Stimulated activated CD8-positive, alpha-beta memory T cell treated with anti-CD3 and anti-CD28 coated beads, Interleukin-4, amount 100 ng/mL, for 24 hours (primary cell): ENCODE measurements around the gene ZNF184.
A peak's percentile ranks its signal among the peaks of the same experiment; 100 is the strongest.

Source experiments
- DNase-seq: peaks from one replicate; pipeline ENCODE4 v3.0.0-alpha.2; 2020; ENCODE audit warnings: low read depth

The ZNF184 gene

DNA sequence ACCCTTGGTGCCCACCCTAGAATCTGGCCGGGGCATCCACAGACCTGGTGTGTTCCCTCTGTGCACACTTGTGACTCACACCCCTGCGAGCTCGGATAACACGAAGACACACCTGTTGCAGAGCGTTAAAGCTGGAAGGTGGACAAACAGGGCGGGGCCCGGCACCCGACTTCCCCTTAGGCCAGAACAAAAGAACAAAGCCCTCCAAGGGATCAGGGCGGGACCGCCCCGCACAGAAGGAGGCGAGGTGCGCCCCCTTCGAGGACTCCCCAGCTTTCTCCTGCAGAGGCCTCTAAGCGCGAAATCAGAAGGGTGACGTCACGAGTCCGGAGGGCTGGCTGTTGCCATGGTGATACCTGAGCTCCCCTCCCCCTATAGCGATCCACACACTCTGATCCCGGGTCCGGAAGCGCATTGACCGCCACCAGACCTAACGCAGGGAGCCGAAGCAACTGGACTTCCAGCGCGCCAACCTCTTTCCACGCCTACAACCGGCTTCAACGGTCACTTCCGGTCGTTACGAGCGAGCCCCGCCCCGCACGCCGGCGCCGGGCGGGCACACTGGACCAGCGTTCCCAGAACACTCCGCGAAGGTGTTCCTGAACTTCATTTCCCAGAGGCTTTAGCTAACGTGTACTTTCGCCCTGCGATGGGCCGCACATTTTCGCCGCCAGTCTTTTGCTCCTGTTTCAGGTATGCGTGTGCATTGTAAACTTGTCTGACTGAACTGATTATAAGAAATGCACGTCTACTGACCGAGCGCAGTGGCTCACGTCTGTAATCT, at the start of gene ZNF184:
Gene ZNF184, minus strand, starts transcription at position 489 of the 784 bp plus-strand sequence. CDS start 811 bp downstream, outside the sequence.
- DNase-seq = peak; percentile 81

DNA sequence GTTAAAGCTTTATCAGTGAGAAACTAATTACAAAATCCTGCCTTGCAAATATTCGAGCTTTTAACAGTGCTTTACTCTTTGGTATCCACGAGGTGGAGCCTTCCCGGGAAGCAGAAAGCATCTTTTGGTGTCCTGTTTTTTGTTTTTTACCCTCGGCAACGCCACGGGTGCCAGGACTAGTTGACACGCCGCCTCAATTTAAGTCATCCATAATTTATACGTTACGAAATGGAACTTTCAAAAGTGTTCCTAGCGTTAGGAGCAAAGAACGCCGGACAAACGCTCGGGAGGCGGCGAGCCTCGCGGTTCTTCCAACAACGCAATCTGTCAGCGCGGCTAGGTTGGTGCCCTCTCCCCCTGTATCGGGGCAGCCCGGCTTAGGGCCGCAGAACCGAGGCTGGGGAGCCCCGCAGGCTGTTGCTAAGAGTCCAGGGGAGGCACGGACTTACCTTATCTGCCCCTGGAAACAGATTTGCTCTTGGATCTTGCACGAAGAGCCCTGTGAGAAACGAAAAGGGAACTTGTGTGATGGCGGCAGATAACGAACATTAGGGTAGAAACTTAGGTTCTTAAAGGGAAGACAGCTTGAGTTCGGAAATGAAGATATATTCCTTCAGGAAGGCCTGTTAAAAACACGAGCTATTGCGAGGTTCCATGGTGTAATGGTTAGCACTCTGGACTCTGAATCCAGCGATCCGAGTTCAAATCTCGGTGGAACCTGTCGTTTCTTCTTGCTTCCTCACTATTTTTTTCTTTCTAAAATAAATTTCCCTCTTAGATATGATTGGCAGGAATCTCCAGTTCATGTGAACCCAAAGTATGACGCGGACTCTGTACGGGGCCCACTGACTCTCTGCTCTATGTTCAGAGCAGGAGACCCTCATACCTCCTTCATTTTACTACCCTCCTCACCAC, 46.2 kb upstream of the ZNF184 start:
- peak; percentile 36 for DNase-seq

DNA sequence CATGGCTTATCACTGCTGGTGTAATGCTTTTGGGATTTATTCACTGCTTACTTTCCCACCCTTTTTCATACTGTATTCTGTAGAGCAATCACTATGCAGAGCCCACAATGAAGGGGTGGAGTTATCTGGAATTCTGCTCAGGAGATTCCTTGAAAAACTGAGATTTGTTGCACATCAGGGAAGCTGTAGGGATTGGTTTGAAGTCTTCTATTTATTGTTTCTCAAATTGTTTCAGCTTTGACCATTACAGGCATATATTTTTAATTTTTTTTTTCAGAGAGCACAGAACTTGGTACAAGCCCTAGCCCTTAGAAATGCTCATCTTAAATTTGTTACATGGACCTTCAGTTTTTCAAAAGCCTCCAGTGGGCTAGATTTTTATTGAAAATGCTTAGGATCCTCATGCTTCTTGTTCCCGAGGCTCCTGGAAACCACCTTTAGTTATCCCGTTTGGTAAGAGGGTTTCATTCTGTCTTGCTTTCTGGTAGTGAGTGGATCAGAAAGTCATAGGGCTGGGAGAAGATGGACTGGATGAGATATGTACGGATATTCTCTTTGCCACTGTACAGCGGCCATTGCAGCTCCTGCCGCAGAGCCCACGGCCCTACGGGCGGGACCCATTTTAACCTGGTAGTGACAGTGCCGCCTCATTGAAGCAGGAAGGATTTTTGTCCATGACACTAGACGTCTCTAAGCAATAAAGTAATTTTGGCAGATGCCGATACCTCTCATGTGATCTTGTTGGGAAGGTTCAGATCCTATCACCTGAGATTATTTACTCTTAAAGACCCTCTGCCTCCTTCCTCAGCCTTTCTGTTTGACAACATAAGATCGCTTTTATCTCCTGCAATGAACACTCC, 45.3 kb upstream of the ZNF184 start:
- no peak for DNase-seq

DNA sequence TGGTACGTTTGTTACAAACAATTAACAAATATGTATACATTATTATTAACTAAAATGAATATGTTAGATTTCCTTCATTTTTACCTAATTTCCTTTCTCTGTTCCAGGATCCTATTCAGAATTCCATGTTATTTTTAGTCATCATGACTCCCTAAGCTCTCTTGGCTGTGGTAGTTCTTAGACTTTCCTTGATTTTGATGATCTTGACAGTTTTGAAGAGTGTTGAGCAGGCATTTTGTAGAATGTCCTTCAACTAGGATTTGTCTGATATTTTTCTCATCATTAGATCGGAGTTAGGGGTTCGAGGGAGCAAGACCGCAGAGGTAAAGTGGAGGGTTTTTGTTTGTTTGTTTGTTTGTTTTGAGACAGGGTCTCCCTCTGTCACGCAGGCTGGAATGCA, 44.3 kb upstream of the ZNF184 start:
- no peak for DNase-seq

DNA sequence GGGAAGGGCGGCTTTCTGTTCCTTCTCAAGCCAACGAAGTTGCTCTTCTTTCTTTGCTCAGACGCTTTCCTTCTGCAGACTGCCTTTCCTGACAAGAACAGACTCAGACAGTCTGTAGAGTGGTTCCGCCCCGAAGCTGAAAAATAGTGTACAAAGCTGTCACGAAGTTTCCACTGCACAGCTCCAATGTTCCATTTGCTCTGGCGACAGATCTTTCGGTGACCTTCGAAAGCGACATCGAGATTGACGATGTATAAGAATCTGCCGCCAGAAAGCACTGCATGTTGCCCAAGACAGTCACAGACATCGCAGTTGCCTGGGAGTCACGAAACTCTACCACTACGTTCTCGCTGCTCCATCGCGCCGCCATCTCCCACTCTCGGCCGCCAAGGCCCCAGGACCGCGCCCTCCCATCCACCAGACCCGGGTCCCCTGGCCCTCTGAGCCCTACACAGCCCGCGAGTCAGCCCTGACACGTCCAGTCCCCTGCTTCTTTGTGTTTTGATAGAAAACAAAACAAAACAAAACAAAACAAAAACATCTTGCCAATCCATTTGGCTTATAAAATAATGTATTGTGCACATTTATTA, 42.1 kb upstream of the ZNF184 start:
- DNase-seq = no peak

DNA sequence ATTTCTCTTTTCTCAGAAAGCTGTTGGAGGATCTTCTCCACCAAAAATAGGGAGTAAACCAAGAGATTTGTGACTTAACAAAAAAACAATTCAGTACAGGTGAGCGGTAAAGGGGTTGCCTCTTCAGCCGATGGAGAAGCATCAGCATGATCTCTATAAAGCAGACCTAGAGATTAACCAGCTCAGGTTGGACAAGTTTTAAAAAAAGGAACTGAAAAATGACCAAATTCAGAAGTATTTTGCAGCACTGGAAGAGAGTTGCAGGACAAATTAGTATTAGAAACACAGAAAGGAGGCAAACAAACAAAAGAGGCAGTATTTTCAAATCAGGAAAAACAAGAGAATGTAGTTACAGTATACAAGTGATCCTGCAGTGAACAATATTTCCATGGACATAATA, 39.6 kb upstream of the ZNF184 start:
- no peak for DNase-seq

DNA sequence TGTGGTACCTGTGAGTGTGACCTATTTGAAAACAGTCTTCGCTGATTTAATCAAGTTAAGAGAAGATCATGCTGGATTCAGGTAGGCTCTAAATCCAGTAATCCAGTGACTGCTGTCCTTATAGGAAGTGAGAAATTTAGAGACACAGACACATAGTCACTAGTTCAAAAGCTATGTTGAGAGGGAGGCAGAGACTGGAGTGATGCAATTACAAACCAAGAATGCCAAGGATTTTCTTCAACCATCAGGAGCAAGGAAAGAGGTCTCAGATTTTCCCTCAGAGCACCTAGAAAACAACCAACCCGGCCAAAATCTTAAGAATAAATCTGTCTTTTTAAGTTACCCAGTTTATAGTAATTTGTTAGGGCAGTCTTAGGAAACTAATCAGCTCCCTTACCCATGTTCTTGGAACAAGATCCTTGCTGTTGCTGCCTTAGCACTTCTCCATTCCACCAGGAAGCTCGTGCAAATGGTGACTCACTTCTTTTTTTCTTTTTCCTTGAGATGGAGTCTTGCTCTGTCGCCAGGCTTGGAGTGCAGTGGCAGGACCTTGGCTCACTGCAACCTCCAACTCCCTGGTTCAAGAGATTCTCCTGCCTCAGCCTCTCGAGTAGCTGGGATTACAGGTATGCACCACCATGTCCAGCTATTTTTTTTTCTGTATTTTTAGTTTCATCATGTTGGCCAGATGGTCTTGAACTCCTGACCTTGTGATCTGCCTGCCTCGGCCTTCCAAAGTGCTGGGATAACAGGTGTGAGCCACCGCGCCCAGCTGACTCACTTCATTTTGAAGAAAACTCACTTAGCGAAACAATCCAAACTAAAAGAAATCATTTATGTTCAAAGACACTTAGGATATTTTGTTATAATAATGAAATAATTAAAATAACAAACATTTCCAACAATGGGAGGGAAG, 34.4 kb upstream of the ZNF184 start:
- no peak for DNase-seq

DNA sequence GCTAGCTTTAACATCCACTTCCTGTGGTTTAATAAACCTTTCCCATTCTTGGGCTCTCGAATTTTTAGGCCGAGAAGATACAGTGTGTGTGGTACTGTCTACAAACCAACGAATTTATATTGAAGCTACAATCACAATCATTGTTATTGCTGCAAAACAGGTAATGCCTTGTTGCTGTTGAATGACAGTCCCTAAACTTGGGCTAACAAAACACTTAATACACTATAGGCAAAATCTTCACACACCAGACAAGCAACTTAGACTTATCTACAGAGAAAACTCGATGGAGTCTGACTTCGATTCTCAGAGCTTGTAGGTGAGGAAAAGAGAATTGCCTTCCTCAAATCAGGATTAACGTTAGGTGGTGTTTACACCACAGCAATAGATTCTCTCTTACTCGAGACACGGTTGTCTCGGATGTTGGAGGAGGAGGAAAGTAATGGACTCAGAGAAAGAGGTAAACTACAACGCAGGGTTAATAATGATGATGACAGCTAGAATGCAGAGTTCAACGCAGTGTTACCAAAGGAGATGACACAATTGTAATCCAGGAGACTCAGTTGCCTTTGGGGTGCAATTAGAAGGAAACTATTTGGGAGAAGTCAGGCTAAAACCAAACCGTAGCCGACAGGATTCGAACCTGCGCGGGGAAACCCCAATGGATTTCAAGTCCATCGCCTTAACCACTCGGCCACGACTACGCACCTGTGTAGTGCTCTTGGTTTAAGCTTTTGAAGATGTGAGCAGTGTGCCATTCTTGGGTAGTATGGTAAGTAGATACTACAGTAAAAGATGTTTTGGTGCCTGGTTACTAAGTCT, 32.5 kb upstream of the ZNF184 start:
- DNase-seq = no peak

DNA sequence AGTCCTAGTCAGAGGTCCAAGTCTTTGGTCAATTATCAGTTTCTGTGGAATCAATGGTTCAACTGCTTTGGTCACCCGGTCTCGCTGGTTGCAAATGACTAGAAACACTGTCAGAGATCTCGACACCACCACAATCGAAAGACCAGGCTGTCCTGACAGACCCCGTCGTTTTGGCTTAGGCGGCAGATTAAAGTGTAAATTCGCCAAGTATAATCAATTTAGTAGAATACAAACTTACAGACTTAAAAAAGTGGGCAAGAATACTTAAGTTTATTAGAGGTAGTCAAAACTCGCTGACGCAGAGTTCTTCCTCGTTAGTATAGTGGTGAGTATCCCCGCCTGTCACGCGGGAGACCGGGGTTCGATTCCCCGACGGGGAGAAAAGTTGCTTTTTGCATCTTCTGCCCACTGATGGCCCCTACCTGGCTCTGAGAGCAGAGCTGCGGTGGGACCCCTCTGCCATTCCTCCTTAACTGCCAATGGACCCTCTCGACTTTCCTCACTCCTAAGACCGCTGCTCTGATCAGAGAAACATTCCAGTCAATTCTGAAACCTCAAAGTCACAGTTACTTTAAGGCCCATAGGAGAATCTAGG, 30.6 kb upstream of the ZNF184 start:
- DNase-seq = peak; percentile 73

DNA sequence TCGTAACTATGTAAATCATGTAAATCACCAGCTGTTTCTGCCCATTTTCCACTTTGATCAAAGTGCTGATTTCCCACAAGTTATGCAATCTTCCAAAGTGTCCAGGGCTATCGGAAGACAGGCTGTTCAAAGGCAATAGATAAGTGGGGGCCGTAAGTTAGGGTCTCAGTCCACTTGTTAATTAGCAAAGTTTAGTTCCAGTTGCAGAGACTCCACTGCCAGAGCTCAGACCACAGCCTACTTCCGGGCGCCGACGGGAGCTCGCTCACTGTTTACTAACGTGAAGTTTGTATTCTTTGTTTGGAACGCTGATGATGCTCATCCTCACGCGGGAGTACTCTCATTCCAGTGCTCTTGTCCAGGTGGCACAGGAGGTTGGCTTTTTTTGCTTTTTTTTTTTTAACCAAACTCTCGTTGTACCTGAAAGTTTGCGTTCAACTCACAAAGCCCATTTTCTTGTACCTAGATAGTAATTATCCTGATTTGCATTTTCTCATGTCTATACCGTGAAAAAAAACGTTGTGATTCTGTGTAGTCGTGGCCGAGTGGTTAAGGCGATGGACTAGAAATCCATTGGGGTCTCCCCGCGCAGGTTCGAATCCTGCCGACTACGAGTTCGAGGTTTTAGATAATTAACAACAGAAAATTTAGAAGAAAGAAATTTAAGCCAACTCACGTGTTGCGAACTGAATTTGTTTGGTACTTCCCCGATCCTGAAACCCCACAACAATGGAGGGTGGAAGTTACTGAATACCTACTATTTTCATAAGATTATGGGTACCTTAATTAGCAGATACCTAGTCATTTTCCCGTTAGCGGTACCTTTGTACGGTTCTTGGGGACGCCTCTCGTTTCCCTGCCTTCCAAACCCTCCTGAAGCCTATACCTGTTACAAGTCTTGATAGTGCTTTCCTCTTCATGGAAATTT, 29.9 kb upstream of the ZNF184 start:
- DNase-seq = peak; percentile 69

DNA sequence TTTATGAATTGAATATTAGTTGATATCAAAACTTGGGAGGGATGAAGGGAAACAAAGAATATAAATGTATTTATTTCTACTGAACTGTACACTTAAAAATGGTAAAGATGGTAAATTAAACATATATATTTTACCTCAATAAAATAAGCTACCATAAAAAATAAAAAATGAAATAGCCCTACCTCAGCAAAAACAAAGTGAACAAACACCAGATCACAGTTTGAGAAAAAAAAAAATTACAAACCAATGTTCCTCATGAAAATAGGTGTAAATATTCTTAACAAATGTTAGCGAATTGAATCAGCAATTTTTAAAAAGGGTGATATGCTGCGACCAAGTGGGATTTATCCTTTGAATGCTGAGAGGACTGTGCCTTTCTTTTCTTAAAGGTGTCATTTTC, 28.3 kb upstream of the ZNF184 start:
- no peak for DNase-seq

DNA sequence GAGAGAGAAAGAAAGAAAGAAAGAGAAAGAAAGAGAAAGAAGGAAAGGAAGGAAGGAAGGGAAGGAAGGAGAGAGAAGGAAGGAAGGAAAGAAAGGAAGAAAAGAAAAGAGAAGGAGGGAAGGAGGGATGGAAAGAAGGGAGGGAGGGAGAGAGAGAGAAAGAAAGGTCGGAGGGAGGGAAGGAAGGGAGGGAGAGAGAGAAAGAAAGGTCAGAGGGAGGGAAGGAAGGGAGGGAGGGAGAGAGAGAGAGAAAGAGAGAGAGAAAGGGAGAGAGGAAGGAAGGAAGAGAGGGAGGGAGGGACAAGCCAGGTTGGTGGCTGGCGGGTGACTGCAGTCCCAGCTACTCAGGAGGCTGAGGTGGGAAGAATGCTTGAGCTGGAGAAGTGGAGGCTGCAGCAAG, 27.3 kb upstream of the ZNF184 start:
- no peak for DNase-seq

DNA sequence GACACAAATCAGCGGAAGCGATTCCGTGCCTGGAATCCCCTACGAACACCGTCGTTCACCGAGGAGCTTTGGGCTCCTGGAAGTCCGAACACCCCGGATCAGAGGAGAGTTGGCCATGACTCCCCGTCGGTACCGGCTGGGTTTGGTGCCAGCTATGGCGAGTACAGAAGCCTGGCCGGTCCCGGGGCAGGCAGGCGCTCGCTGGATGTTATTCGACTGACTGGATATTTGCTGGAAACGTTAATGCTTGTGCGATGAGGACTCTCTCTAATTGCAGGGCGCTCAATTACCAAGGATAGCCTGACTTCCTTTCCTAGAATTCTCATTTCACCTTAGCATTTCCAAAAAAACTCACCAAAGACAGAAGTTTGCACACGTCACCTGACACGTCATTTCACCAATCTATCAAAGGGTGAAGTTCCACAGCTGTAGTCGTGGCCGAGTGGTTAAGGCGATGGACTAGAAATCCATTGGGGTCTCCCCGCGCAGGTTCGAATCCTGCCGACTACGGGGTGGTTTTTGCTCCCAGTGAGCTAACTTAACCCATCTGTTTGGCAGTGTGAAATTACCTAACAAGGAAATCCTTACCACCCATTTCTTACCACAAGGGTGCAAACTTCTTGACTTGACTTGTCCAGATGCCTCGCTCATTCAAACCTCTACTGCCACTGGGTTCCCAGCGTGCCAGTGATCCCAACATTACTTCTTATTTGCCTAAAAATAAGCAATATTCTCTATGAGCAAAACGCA, 22.7 kb upstream of the ZNF184 start:
- DNase-seq = peak; percentile 69

DNA sequence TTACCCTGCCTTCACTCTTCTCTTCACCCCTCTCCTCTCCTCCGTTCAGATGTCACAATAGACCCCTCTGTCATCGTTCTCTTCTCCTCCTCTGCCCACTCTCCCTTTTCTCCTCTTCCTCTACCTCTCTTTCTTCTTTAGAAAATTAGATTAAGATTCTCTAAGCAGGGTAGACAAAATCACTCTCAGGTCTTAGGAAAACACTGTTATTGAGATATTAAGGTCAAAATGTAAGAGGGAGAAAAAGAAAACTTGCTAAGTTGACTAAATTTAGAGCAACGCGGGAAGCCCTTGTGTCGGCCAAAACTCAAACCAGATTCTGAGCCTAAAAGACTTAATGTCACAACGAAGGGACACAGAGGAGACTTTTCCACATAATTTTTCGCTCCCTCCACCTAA, 22.1 kb upstream of the ZNF184 start:
- DNase-seq = no peak

DNA sequence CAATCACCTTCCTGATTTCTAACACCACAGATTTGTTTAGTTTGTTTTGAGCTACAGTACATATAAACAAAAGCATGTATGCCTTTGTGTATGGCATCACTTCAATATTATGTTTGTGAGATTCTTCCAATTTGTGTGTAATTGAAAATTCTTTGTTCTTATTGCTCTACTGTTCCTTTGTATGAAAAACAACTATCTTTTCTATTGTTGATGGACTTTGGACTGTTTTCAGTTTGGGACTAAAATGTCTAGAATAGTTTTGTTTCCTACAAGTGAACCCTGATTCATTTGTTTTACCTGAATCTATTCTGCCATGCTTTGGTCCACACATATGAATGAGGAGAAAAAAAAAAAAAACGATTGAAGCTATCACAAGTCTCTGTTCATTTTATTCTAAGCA, 21.2 kb upstream of the ZNF184 start:
- no peak for DNase-seq

DNA sequence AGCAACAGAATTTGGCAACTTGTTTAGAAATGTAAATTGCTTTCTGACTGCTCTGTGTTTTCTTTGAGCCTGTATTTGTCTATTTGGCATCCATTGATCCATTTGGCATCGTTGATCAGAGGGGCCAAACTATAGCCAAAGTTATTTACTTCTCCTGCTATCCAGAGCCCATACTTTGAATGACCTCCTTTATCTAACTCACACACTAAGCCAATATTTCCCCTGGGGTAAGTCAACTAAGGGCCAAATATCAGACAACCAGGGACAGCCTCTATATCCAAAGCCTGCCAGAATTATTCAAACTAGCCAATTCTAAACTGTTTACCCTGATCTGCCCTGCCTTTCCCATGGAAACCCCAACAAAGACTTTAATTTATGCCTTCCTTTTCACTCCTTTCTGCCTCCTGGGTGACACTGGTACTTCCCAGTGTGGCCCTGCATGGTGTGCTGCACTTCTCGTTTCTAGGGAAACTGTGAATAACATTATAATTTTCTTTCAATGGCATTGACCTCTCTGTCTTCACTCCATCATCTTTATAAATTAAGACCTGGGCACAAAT, 19.8 kb upstream of the ZNF184 start:
- no peak for DNase-seq
